OCI-LY3 (cell line): ENCODE data around the gene TNF.

Experiments
- EZH2phosphoT487 ChIP-seq: fragments of 200-600 bp; shearing (Covaris generic); IDR thresholded peaks from 2 replicates; pipeline ENCODE4 v1.6.1; 2018; ENCODE audit warnings: antibody characterized with exemption, mixed run types, low read depth
- TF ChIP-seq, protein P1 (sequence below): fragments of 200-600, 300-600 bp; sonication (generic); IDR thresholded peaks from 2 replicates; pipeline ENCODE4 v1.5.1; 2014; ENCODE audit warnings: antibody characterized with exemption, low read length, low read depth

- TF ChIP-seq, protein P1, sequence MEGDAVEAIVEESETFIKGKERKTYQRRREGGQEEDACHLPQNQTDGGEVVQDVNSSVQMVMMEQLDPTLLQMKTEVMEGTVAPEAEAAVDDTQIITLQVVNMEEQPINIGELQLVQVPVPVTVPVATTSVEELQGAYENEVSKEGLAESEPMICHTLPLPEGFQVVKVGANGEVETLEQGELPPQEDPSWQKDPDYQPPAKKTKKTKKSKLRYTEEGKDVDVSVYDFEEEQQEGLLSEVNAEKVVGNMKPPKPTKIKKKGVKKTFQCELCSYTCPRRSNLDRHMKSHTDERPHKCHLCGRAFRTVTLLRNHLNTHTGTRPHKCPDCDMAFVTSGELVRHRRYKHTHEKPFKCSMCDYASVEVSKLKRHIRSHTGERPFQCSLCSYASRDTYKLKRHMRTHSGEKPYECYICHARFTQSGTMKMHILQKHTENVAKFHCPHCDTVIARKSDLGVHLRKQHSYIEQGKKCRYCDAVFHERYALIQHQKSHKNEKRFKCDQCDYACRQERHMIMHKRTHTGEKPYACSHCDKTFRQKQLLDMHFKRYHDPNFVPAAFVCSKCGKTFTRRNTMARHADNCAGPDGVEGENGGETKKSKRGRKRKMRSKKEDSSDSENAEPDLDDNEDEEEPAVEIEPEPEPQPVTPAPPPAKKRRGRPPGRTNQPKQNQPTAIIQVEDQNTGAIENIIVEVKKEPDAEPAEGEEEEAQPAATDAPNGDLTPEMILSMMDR: no peak
- no peak for TF ChIP-seq EZH2phosphoT487
These were observed 30.7 kb upstream of the TNF start for GRCh38 chr6:31544676-31545075.
